MCF 10A (cell line): Measurements from ENCODE around the gene SERTAD1. TPM values are rescaled to one million over a fixed set of nuclear protein-coding genes. Genes with fewer than 3 reads are reported as not detected.

Experiments
- BruUV-seq: library from RNA; stranded (reverse); fragments of 400-500 nt; replicated peaks from 2 replicates; lab custom pipeline; 2021; lab: Mats Ljungman, UMichigan
- CTCF ChIA-PET: fragments of 300-600 bp; sonication (Branson Sonifier 250); formaldehyde crosslinking; extraction: SDS; loops from one replicate; lab custom pipeline; 2021; ENCODE audit warnings: antibody characterized with exemption, inconsistent platforms; lab: Yijun Ruan, JAX
- POLR2A ChIA-PET: fragments of 300-600, 350-650 bp; sonication (Branson Sonifier 250); formaldehyde crosslinking; extraction: SDS; loops from one replicate; lab custom pipeline; 2020; ENCODE audit warnings: antibody characterized with exemption, inconsistent platforms; lab: Yijun Ruan, JAX
- DNase-seq: peaks from one replicate; pipeline ENCODE4 v3.0.0-alpha.2; 2018; ENCODE audit not compliant: unreplicated experiment
- H3K27ac Mint-ChIP-seq: one replicate; pipeline ENCODE4 v1.8.0; 2022; ENCODE audit warnings: mild to moderate bottlenecking, low read depth, mixed read lengths; ENCODE audit not compliant: unreplicated experiment
- H3K27me3 Mint-ChIP-seq: one replicate; pipeline ENCODE4 v1.8.0; 2022; ENCODE audit warnings: mixed read lengths; ENCODE audit not compliant: insufficient read depth, unreplicated experiment
- H3K36me3 Mint-ChIP-seq: one replicate; pipeline ENCODE4 v1.8.0; 2022; ENCODE audit warnings: mild to moderate bottlenecking, moderate library complexity, mixed read lengths; ENCODE audit not compliant: insufficient read depth, unreplicated experiment
- H3K4me1 Mint-ChIP-seq: one replicate; pipeline ENCODE4 v1.8.0; 2022; ENCODE audit warnings: mixed read lengths; ENCODE audit not compliant: insufficient read depth, unreplicated experiment
- H3K4me3 Mint-ChIP-seq: one replicate; pipeline ENCODE4 v1.8.0; 2022; ENCODE audit warnings: mild to moderate bottlenecking, moderate library complexity, mixed read lengths; ENCODE audit not compliant: unreplicated experiment
- H3K9me3 Mint-ChIP-seq: one replicate; pipeline ENCODE4 v1.8.0; 2022; ENCODE audit warnings: mixed read lengths; ENCODE audit not compliant: unreplicated experiment
- CTCF ChIP-seq: fragments of 200-600 bp; IDR thresholded peaks from one replicate; pipeline ENCODE4 v1.8.0; 2022; ENCODE audit warnings: antibody characterized with exemption, mild to moderate bottlenecking; ENCODE audit not compliant: unreplicated experiment
- intact Hi-C: fragments of 100-400 bp; cut with micrococcal nuclease; formaldehyde crosslinking; loops from 2 replicates; pipeline ENCODE4 v1.14.1; 2022
- total RNA-seq: library from RNA; stranded (reverse); gene quantifications from 2 replicates; pipeline ENCODE4 v1.2.3, GENCODE V29; 2022

Gene SERTAD1
- total RNA-seq, 1 experiment from 2014 or later = 17.9 TPM

GRCh38 chr19:40414542-40415535 is 11.0 kb downstream of the SERTAD1 start:
- Mint-ChIP-seq H3K36me3 (no peaks in the 10 kb centered on the region), H3K27me3 (no peaks in the 10 kb centered on the region), H3K27ac (no peak overlapping the region), H3K9me3 (no peaks in the 10 kb centered on the region), H3K4me1 (peaks cover 23% of the 10 kb centered on the region), H3K4me3 (no peak overlapping the region)
- POLR2A ChIA-PET = interaction anchor here (0.6 to 2.0 kb wide), 4 partner anchors 11 to 96 kb away, joined by 3 to 9 read pairs (median 6); partner anchors contain the start of gene SERTAD1
- TF ChIP-seq CTCF = no peak
- BruUV-seq = no TSS peak
- CTCF ChIA-PET = interaction anchor here (0.5 to 1.2 kb wide), 5 partner anchors 49 to 172 kb away, joined by 3 read pairs; no protein-coding TSS in a partner anchor
- intact Hi-C loops = no loop called here
- no peak for DNase-seq

- Mint-ChIP-seq H3K27me3 (no peaks in the 10 kb centered on the region), H3K4me3 (no peak within 1 kb of the TSS), H3K27ac (no peak within 1 kb of the TSS), H3K4me1 (peaks cover 23% of the 10 kb centered on the region), H3K9me3 (no peaks in the 10 kb centered on the region), H3K36me3 (no peaks in the 10 kb centered on the region)
- ChIA-PET CTCF (interaction anchor here (0.6 kb wide), 1 partner anchor 331 kb away, joined by 3 read pairs; no protein-coding TSS in a partner anchor), POLR2A (interaction anchor here (2.3 kb wide), 1 partner anchor 8 kb away, joined by 9 read pairs; no protein-coding TSS in a partner anchor)
- no peak for TF ChIP-seq CTCF
- BruUV-seq = no TSS peak
- DNase-seq = no peak
- intact Hi-C loops = no loop called here
Observed at GRCh38 chr19:40413291-40413845, 12.4 kb downstream of the SERTAD1 start, which contains the start of gene PRX. TSS of gene PRX (minus strand) at chr19:40413378. CDS start at chr19:40407932, 5,446 bp downstream.

- Mint-ChIP-seq H3K36me3 (no peaks in the 10 kb centered on the region), H3K4me3 (no peak overlapping the region), H3K4me1 (peaks cover 23% of the 10 kb centered on the region), H3K9me3 (no peaks in the 10 kb centered on the region), H3K27me3 (no peaks in the 10 kb centered on the region), H3K27ac (no peak overlapping the region)
- intact Hi-C loops = no loop called here
- no peak for TF ChIP-seq CTCF
- BruUV-seq = no TSS peak
- POLR2A ChIA-PET = interaction anchor here (1.1 to 2.3 kb wide), 2 partner anchors 8 to 11 kb away, joined by 3 to 9 read pairs; no protein-coding TSS in a partner anchor
- CTCF ChIA-PET = interaction anchor here (0.7 to 1.4 kb wide), 3 partner anchors 8 to 222 kb away, joined by 3 read pairs; no protein-coding TSS in a partner anchor
- no peak for DNase-seq
Observed at GRCh38 chr19:40412866-40413265, 12.9 kb downstream of the SERTAD1 start.
